HG02759 (cell line): ENCODE measurements around the gene LRP4.
A peak's percentile ranks its signal among the peaks of the same experiment; 100 is the strongest.
"Not testable (repeated sequence)": the region's sequence is repeated elsewhere in the genome, so short reads cannot be mapped to it uniquely, and the experiment has no call there.

Source experiments
- ATAC-seq: cut with Tn5 transposase; IDR thresholded peaks from one replicate; pipeline ENCODE4 v1.9.1; 2021; ENCODE audit warnings: mild to moderate bottlenecking, moderate library complexity; ENCODE audit not compliant: unreplicated experiment

LRP4 gene

GRCh38 chr11:46918083-46918787 is at the start of gene LRP4:
Gene LRP4, minus strand, starts transcription at chr11:46918550. Its CDS starts 171 bp downstream, at chr11:46918379.
- ATAC-seq: peak; percentile 69

- no peak for ATAC-seq
These were observed 49.6 kb upstream of the LRP4 start for GRCh38 chr11:46967962-46968361.

GRCh38 chr11:46966773-46967172 is 48.4 kb upstream of the LRP4 start:
- no peak for ATAC-seq

- no peak for ATAC-seq
These were observed 45.5 kb upstream of the LRP4 start for GRCh38 chr11:46963844-46964243.

- not testable (repeated sequence) for ATAC-seq
These were observed 43.5 kb upstream of the LRP4 start for GRCh38 chr11:46961886-46962285.

- ATAC-seq: no peak
These were observed 42.7 kb upstream of the LRP4 start for GRCh38 chr11:46961041-46961440.

- ATAC-seq: no peak
These were observed 40.4 kb upstream of the LRP4 start for GRCh38 chr11:46958777-46959176.

- ATAC-seq: no peak
These were observed 34.7 kb upstream of the LRP4 start for GRCh38 chr11:46953093-46953492.

GRCh38 chr11:46952553-46952952 is 34.2 kb upstream of the LRP4 start:
- no peak for ATAC-seq

GRCh38 chr11:46951864-46952263 is 33.5 kb upstream of the LRP4 start:
- no peak for ATAC-seq

- no peak for ATAC-seq
These were observed 30.9 kb upstream of the LRP4 start for GRCh38 chr11:46949297-46949696.

GRCh38 chr11:46948378-46949131 is 30.2 kb upstream of the LRP4 start:
- no peak for ATAC-seq

GRCh38 chr11:46947399-46948077 is 29.2 kb upstream of the LRP4 start:
- no peak for ATAC-seq

- no peak for ATAC-seq
These were observed 26.2 kb upstream of the LRP4 start for GRCh38 chr11:46944356-46945075.

GRCh38 chr11:46942172-46942571 is 23.8 kb upstream of the LRP4 start:
- no peak for ATAC-seq

- peak; percentile 98 for ATAC-seq
These were observed 18.1 kb upstream of the LRP4 start, which contains the start of gene CSTPP1 for GRCh38 chr11:46936138-46937110. Gene CSTPP1, plus strand, starts transcription at chr11:46936761. Its CDS starts 45 bp downstream, at chr11:46936806.

GRCh38 chr11:46930089-46930488 is 11.7 kb upstream of the LRP4 start:
- no peak for ATAC-seq

- ATAC-seq: not testable (repeated sequence)
These were observed 10.4 kb upstream of the LRP4 start for GRCh38 chr11:46928701-46929100.

- ATAC-seq: not testable (repeated sequence)
These were observed 9.6 kb upstream of the LRP4 start for GRCh38 chr11:46927928-46928327.

- ATAC-seq: no peak
These were observed 2.4 kb upstream of the LRP4 start for GRCh38 chr11:46920755-46921154.
